H1 (cell line): Measurements from ENCODE around the gene CPTP. TPM values are rescaled to one million over a fixed set of nuclear protein-coding genes. Genes with fewer than 3 reads are reported as not detected.
A peak's percentile ranks its signal among the peaks of the same experiment; 100 is the strongest.

Source experiments
- CTCF ChIA-PET: fragments of 300-600 bp; sonication (Branson Sonifier 250); formaldehyde crosslinking; loops from one replicate; lab custom pipeline; 2021; ENCODE audit not compliant: partially characterized antibody; lab: Charles Lee
- POLR2A ChIA-PET: fragments of 300-600 bp; sonication (Branson Sonifier 250); formaldehyde crosslinking; loops from one replicate; lab custom pipeline; 2021; ENCODE audit warnings: inconsistent platforms; ENCODE audit not compliant: partially characterized antibody; lab: Charles Lee
- DNase-seq, 2 experiments: peaks; one replicate each; pipeline versions ENCODE4 v3.0.0 to v3.0.0-alpha.2; 2010 to 2022; ENCODE audit warnings: low spot score in 2 of 2, low read depth in 1 of 2, mixed read lengths in 1 of 2
- FAIRE-seq: peaks from 2 replicates; lab custom pipeline; 2011; peaks lifted over from hg19 to GRCh38; lab: Jason Lieb, UNC
- H2AFZ ChIP-seq: 2 replicates; pipeline ENCODE4 v1.8.1; 2012; ENCODE audit warnings: low read length, inconsistent platforms
- H2AK5ac ChIP-seq: 2 replicates; pipeline ENCODE4 v1.6.1; 2013; ENCODE audit warnings: low read depth, low read length
- H2BK120ac ChIP-seq: replicated peaks from 2 replicates; pipeline ENCODE3; 2013; ENCODE audit warnings: low read depth, low read length, inconsistent platforms
- H2BK12ac ChIP-seq: 2 replicates; pipeline ENCODE4 v1.6.1; 2013; ENCODE audit warnings: low read depth, low read length
- H2BK15ac ChIP-seq: 2 replicates; pipeline ENCODE4 v1.6.1; 2013; ENCODE audit warnings: low read length
- H2BK20ac ChIP-seq: 2 replicates; pipeline ENCODE4 v1.6.1; 2013; ENCODE audit warnings: low read length
- H2BK5ac ChIP-seq: 2 replicates; pipeline ENCODE4 v1.6.1; 2013; ENCODE audit warnings: low read depth, low read length
- H3K14ac ChIP-seq: 2 replicates; pipeline ENCODE4 v1.6.1; 2013; ENCODE audit warnings: inconsistent platforms; ENCODE audit not compliant: insufficient read length
- H3K18ac ChIP-seq: 2 replicates; pipeline ENCODE4 v1.6.1; 2013; ENCODE audit warnings: low read length; ENCODE audit errors: extremely low read depth
- H3K23ac ChIP-seq: 2 replicates; pipeline ENCODE4 v1.6.1; 2013; ENCODE audit warnings: inconsistent platforms; ENCODE audit not compliant: insufficient read length
- H3K23me2 ChIP-seq: 2 replicates; pipeline ENCODE4 v1.6.1; 2013; ENCODE audit warnings: low read depth, low read length
- H3K27ac ChIP-seq: 2 replicates; pipeline ENCODE4 v1.6.1; 2011; ENCODE audit warnings: low read depth, low read length, inconsistent platforms
- H3K27me3 ChIP-seq, 4 experiments: replicated peaks in 1 of 4; 1 replicate in 1 of 4; 2 replicates in 3 of 4; pipeline versions ENCODE4 v1.6.1 to v1.8.1; 2011 to 2013; ENCODE audit warnings: low read length in 3 of 4, mild to moderate bottlenecking in 3 of 4, inconsistent platforms in 2 of 4, mixed read lengths in 2 of 4, moderate library complexity in 1 of 4; ENCODE audit not compliant: control insufficient read depth in 3 of 4, insufficient read depth in 3 of 4; ENCODE audit errors: extremely low read depth in 1 of 4
- H3K36me3 ChIP-seq, 4 experiments: 2 replicates each; pipeline versions ENCODE4 v1.6.1 to v1.8.1; 2011 to 2013; ENCODE audit warnings: mild to moderate bottlenecking in 4 of 4, low read length in 3 of 4, moderate library complexity in 2 of 4, control low read depth in 1 of 4, inconsistent platforms in 1 of 4; ENCODE audit not compliant: insufficient read depth in 4 of 4, control insufficient read depth in 2 of 4
- H3K4ac ChIP-seq: replicated peaks from 2 replicates; pipeline ENCODE3; 2013; ENCODE audit warnings: low read length, low read depth, mixed read lengths, inconsistent platforms; ENCODE audit not compliant: insufficient read length
- H3K4me1 ChIP-seq, 4 experiments: replicated peaks in 1 of 4; 1 replicate in 1 of 4; 2 replicates in 3 of 4; pipeline versions ENCODE4 v1.6.1 to v1.8.1; 2011 to 2013; ENCODE audit warnings: low read length in 3 of 4, inconsistent platforms in 2 of 4, mixed read lengths in 1 of 4; ENCODE audit not compliant: insufficient read depth in 4 of 4, control insufficient read depth in 3 of 4
- H3K4me2 ChIP-seq, 2 experiments: 2 replicates each; pipeline versions ENCODE4 v1.6.1 to v1.8.1; 2011 to 2013; ENCODE audit warnings: low read depth in 2 of 2, low read length in 2 of 2, control low read depth in 1 of 2, inconsistent platforms in 1 of 2, mild to moderate bottlenecking in 1 of 2; ENCODE audit not compliant: insufficient read depth in 1 of 2
- H3K4me3 ChIP-seq, 4 experiments: fragments of 200-600, 300-600 bp in 1 of 4; sonication (generic), shearing (Covaris generic), sonication (Bioruptor Twin) in 1 of 4; 2 replicates each; pipeline versions ENCODE4 v1.5.1 to v1.8.1; 2011 to 2016; ENCODE audit warnings: low read length in 4 of 4, low read depth in 3 of 4, control low read depth in 2 of 4, inconsistent platforms in 2 of 4, mild to moderate bottlenecking in 2 of 4, mixed read lengths in 1 of 4, moderate library complexity in 1 of 4; ENCODE audit not compliant: insufficient read depth in 2 of 4; ENCODE audit errors: extremely low read depth in 1 of 4
- H3K56ac ChIP-seq: replicated peaks from 2 replicates; pipeline ENCODE3; 2013; ENCODE audit warnings: low read depth, mild to moderate bottlenecking, mixed read lengths, low read length, inconsistent platforms; ENCODE audit not compliant: insufficient read length
- H3K79me1 ChIP-seq: 2 replicates; pipeline ENCODE4 v1.6.1; 2013; ENCODE audit warnings: low read depth, low read length, control low read depth
- H3K79me2 ChIP-seq, 2 experiments: 2 replicates each; pipeline versions ENCODE4 v1.6.1 to v1.8.1; 2012 to 2013; ENCODE audit warnings: low read length in 2 of 2, mild to moderate bottlenecking in 2 of 2, inconsistent platforms in 1 of 2; ENCODE audit not compliant: insufficient read depth in 2 of 2, control insufficient read depth in 1 of 2
- H3K9ac ChIP-seq, 4 experiments: replicated peaks in 1 of 4; 1 replicate in 1 of 4; 2 replicates in 3 of 4; pipeline versions ENCODE4 v1.6.1 to v1.8.1; 2011 to 2013; ENCODE audit warnings: low read depth in 3 of 4, low read length in 3 of 4, control low read depth in 2 of 4, mild to moderate bottlenecking in 2 of 4, moderate library complexity in 2 of 4, inconsistent platforms in 1 of 4; ENCODE audit errors: extremely low read depth in 1 of 4
- H3K9me3 ChIP-seq, 2 experiments: 2 replicates each; pipeline versions ENCODE4 v1.6.1 to v1.8.1; 2012 to 2013; ENCODE audit warnings: mild to moderate bottlenecking in 2 of 2, moderate library complexity in 2 of 2, control low read depth in 1 of 2, inconsistent platforms in 1 of 2, low read depth in 1 of 2, low read length in 1 of 2, mixed read lengths in 1 of 2; ENCODE audit not compliant: insufficient read depth in 2 of 2
- H4K20me1 ChIP-seq, 2 experiments: replicated peaks in 1 of 2; 2 replicates each; pipeline versions ENCODE3 to v1.8.1; 2011 to 2013; ENCODE audit warnings: inconsistent platforms in 2 of 2, low read length in 2 of 2, mild to moderate bottlenecking in 1 of 2; ENCODE audit not compliant: insufficient read depth in 2 of 2, control insufficient read depth in 1 of 2
- H4K5ac ChIP-seq: 2 replicates; pipeline ENCODE4 v1.6.1; 2013; ENCODE audit warnings: low read length, low read depth, mixed read lengths, inconsistent platforms; ENCODE audit not compliant: insufficient read length
- H4K8ac ChIP-seq: 2 replicates; pipeline ENCODE4 v1.8.0; 2013; ENCODE audit warnings: mild to moderate bottlenecking, moderate library complexity, low read length, inconsistent platforms; ENCODE audit not compliant: insufficient read depth; ENCODE audit errors: extremely low read depth
- H4K91ac ChIP-seq: replicated peaks from 2 replicates; pipeline ENCODE3; 2013; ENCODE audit warnings: low read length, mixed read lengths, inconsistent platforms; ENCODE audit not compliant: insufficient read length
- SIX5 ChIP-seq: IDR thresholded peaks from 2 replicates; pipeline ENCODE4 v1.6.1; 2011; ENCODE audit warnings: mild to moderate bottlenecking, low read depth, low read length
- TCF12 ChIP-seq: IDR thresholded peaks from 2 replicates; pipeline ENCODE4 v1.6.1; 2011; ENCODE audit warnings: low read depth, mild to moderate bottlenecking, low read length
- WGBS, 2 experiments: shearing (Covaris generic) in 1 of 2; methylation state at CpG; one replicate each; pipeline versions ENCODE4 v1.1.6 to v1.1.7; 2013 to 2015; ENCODE audit warnings: low lambda C conversion rate in 2 of 2, mixed read lengths in 2 of 2, inconsistent platforms in 1 of 2, low coverage in 1 of 2, missing lambda C conversion rate in 1 of 2; ENCODE audit not compliant: insufficient replicate concordance in 2 of 2, insufficient coverage in 1 of 2, insufficient read length in 1 of 2; ENCODE audit errors: extremely low coverage in 1 of 2, missing lambda C conversion rate in 1 of 2; 5-methylcytosine and 5-hydroxymethylcytosine counted together
- polyA plus RNA-seq, 7 experiments: library from polyadenylated mRNA; depleted of rRNA in 3 of 7; stranded (reverse) in 5 of 7; unstranded in 2 of 7; fragments of >200 nt in 5 of 7; fragments of 200-250 nt in 2 of 7; gene quantifications; 1 replicate in 5 of 7; 2 replicates in 1 of 7; 4 replicates in 1 of 7; pipeline versions ENCODE4 v1.2.1 to v1.2.3, GENCODE V29; 2011 to 2013; ENCODE audit warnings: missing spikeins in 2 of 7, mixed read lengths in 2 of 7
- total RNA-seq: library from RNA; stranded (reverse); fragmentation: NEBNext Ultra II Directional; extraction: Animal tissue kit (Norgen Biotek cat#: 25700); gene quantifications from 2 replicates; pipeline ENCODE4 v1.2.1, GENCODE V29; 2021

CPTP gene
- total and polyA plus RNA-seq, 2 of the 8 experiments (the other 6 are each of a cell fraction or from before 2014, with no cell fraction given), result 8.1 to 10.6 TPM

DNA sequence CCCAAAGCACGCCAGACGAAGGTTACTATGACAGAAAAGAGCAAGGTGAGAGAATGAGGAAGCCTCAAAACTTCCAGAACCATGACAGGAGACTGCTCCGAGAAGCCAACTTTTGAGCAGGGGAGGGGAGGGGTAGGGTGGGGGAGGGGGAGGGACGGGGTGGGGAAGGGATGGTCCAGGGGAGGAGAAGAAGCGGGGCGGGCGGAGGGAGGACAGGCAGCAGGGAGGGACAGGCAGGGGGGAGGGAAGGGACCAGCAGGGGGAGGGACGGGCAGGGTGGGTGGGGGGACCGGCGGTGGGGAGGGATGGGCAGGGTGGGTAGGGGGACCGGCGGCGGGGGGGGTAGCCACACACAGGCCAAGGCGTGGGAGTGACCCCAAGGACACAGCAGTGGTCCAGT lies 2.2 kb upstream of the CPTP start:
- Histone ChIP-seq H2BK15ac (no peak overlapping the region), H3K23ac (no peak overlapping the region), H2BK120ac (no peak overlapping the region), H3K9me3 (no peaks in the 10 kb centered on the region), H2BK5ac (no peak overlapping the region), H3K27ac (no peak overlapping the region), H3K18ac (no peak overlapping the region), H3K9ac (no peak overlapping the region), H4K91ac (no peak overlapping the region), H3K36me3 (peaks cover 0 to 14% (median 6%) of the 10 kb centered on the region in 4 experiments; a peak in 6 of 8 replicates), H2AK5ac (no peak overlapping the region), H3K4me1 (peaks cover 0 to 13% (median 4%) of the 10 kb centered on the region in 4 experiments; a peak in 5 of 7 replicates), H3K79me2 (peaks cover 12 to 56% of the 10 kb centered on the region in 2 experiments; a peak in 3 of 4 replicates), H3K4ac (no peak overlapping the region), H2AFZ (no peak overlapping the region), H4K20me1 (peaks cover 27 to 41% of the 10 kb centered on the region in 2 experiments), H2BK20ac (no peak overlapping the region), H3K4me2 (no peak overlapping the region; a peak in 1 of 4 replicates), H3K4me3 (no peak overlapping the region), H4K8ac (peak overlapping the region; percentile 68; the same call in 1 of the 2 replicates), H4K5ac (no peak overlapping the region), H3K14ac (no peak overlapping the region), H3K79me1 (peaks cover 39% of the 10 kb centered on the region), H3K56ac (no peak overlapping the region), H3K23me2 (peaks cover 7% of the 10 kb centered on the region; the same call in 1 of the 2 replicates), H2BK12ac (no peak overlapping the region), H3K27me3 (no peaks in the 10 kb centered on the region)
- CTCF ChIA-PET, result interaction anchor here (0.7 kb wide), 1 partner anchor 21 kb away, joined by 3 read pairs; no protein-coding TSS in a partner anchor
- TF ChIP-seq SIX5 (no peak), TCF12 (no peak)
- 96% methylated on average over 3 of the region's 14 CpGs; no CpG with 5 or more reads in 1 of the 2 experiments for WGBS, 2 experiments
- no peak for DNase-seq
- FAIRE-seq, result no peak
- POLR2A ChIA-PET, result interaction anchor here (1.7 to 1.8 kb wide), 2 partner anchors 8 to 9 kb away, joined by 6 to 7 read pairs; partner anchors contain the start of gene TAS1R3
